ENCODE measurements around the gene TMEM175.

Gene TMEM175

GRCh38 chr4:1003271-1004070 lies 71.2 kb downstream of the TMEM175 start:
- Histone ChIP-seq H3K27ac (ENCODE audit: low read length) (no peak overlapping the region), H3K9me3 (ENCODE audit: insufficient read depth, low read length) (no peaks in the 10 kb centered on the region), H3K4me1 (ENCODE audit: low read length) (no peaks in the 10 kb centered on the region), H4K20me1 (ENCODE audit: insufficient read depth, low read length) (no peaks in the 10 kb centered on the region), H2AFZ (ENCODE audit: low read depth, low read length) (no peak overlapping the region), H3K4me2 (ENCODE audit: low read length) (no peak overlapping the region), H3K27me3 (ENCODE audit: low read depth, low read length) (peaks cover 21% of the 10 kb centered on the region), H3K9ac (ENCODE audit: low read length) (no peak overlapping the region), H3K36me3 (replicated peaks; ENCODE audit: low read depth, low read length) (no peaks in the 10 kb centered on the region), H3K4me3 (ENCODE audit: low read length) (no peak overlapping the region), H3K79me2 (ENCODE audit: low read length) (no peaks in the 10 kb centered on the region)
- no peak for TF ChIP-seq CTCF (IDR thresholded peaks at IDR 0.05; ENCODE audit: low read depth, low read length)
- TF ChIP-seq EZH2phosphoT487 (IDR thresholded peaks at IDR 0.05; ENCODE audit: low read depth) = no peak

GRCh38 chr4:1004071-1004418 lies 71.8 kb downstream of the TMEM175 start:
- Histone ChIP-seq H3K4me1 (ENCODE audit: low read length) (0 out of 2 replicates have a peak, but pooled peaks cover 4% of the 10 kb centered on the region), H3K36me3 (replicated peaks; ENCODE audit: low read depth, low read length) (no peaks in the 10 kb centered on the region), H3K9me3 (ENCODE audit: insufficient read depth, low read length) (no peaks in the 10 kb centered on the region), H3K9ac (ENCODE audit: low read length) (no peak overlapping the region), H2AFZ (ENCODE audit: low read depth, low read length) (no peak overlapping the region), H3K79me2 (ENCODE audit: low read length) (no peaks in the 10 kb centered on the region), H4K20me1 (ENCODE audit: insufficient read depth, low read length) (no peaks in the 10 kb centered on the region), H3K27ac (ENCODE audit: low read length) (no peak overlapping the region), H3K4me2 (ENCODE audit: low read length) (no peak overlapping the region), H3K4me3 (ENCODE audit: low read length) (no peak overlapping the region), H3K27me3 (ENCODE audit: low read depth, low read length) (peaks cover 24% of the 10 kb centered on the region)
- TF ChIP-seq EZH2phosphoT487 (IDR thresholded peaks at IDR 0.05; ENCODE audit: low read depth) (no peak), CTCF (IDR thresholded peaks at IDR 0.05; ENCODE audit: low read depth, low read length) (no peak)

GRCh38 chr4:1004557-1005485 lies 72.6 kb downstream of the TMEM175 start:
- TF ChIP-seq EZH2phosphoT487 (IDR thresholded peaks at IDR 0.05; ENCODE audit: low read depth) (no peak), CTCF (IDR thresholded peaks at IDR 0.05; ENCODE audit: low read depth, low read length) (no peak)
- Histone ChIP-seq H3K9me3 (ENCODE audit: insufficient read depth, low read length) (no peaks in the 10 kb centered on the region), H3K79me2 (ENCODE audit: low read length) (no peaks in the 10 kb centered on the region), H3K4me2 (ENCODE audit: low read length) (no peak overlapping the region), H3K36me3 (replicated peaks; ENCODE audit: low read depth, low read length) (no peaks in the 10 kb centered on the region), H4K20me1 (ENCODE audit: insufficient read depth, low read length) (no peaks in the 10 kb centered on the region), H3K9ac (ENCODE audit: low read length) (no peak overlapping the region), H3K27me3 (ENCODE audit: low read depth, low read length) (peaks cover 22% of the 10 kb centered on the region), H3K27ac (ENCODE audit: low read length) (no peak overlapping the region), H3K4me1 (ENCODE audit: low read length) (0 out of 2 replicates have a peak, but pooled peaks cover 4% of the 10 kb centered on the region), H2AFZ (ENCODE audit: low read depth, low read length) (no peak overlapping the region), H3K4me3 (ENCODE audit: low read length) (no peak overlapping the region)

- Histone ChIP-seq H3K4me2 (ENCODE audit: low read length) (no peak overlapping the region), H3K4me3 (ENCODE audit: low read length) (no peak overlapping the region), H3K27ac (ENCODE audit: low read length) (no peak overlapping the region), H3K36me3 (replicated peaks; ENCODE audit: low read depth, low read length) (no peaks in the 10 kb centered on the region), H3K4me1 (ENCODE audit: low read length) (0 out of 2 replicates have a peak, but pooled peaks cover 4% of the 10 kb centered on the region), H2AFZ (ENCODE audit: low read depth, low read length) (no peak overlapping the region), H4K20me1 (ENCODE audit: insufficient read depth, low read length) (no peaks in the 10 kb centered on the region), H3K9ac (ENCODE audit: low read length) (no peak overlapping the region), H3K79me2 (ENCODE audit: low read length) (no peaks in the 10 kb centered on the region), H3K27me3 (ENCODE audit: low read depth, low read length) (peaks cover 22% of the 10 kb centered on the region), H3K9me3 (ENCODE audit: insufficient read depth, low read length) (no peaks in the 10 kb centered on the region)
- no peak for TF ChIP-seq CTCF (IDR thresholded peaks at IDR 0.05; ENCODE audit: low read depth, low read length)
- TF ChIP-seq EZH2phosphoT487 (IDR thresholded peaks at IDR 0.05; ENCODE audit: low read depth) = no peak
These were observed 74.6 kb downstream of the TMEM175 start for GRCh38 chr4:1006856-1007255.
